ENCODE data around the gene MOGAT1. TPM values are rescaled to one million over a fixed set of nuclear protein-coding genes. Genes with fewer than 3 reads are reported as not detected.

Gene MOGAT1
- total and polyA plus RNA-seq, 2 of the 13 experiments (the other 11 are each of a cell fraction or from before 2014, with no cell fraction given): 0.98 to 4.3 TPM

GRCh38 chr2:222671259-222672067, at the start of gene MOGAT1 (continued):
- TF ChIP-seq KIAA2018 (CRISPR knock-in tag; IDR thresholded peaks at IDR 0.05; ENCODE audit: borderline replicate concordance) (peak; percentile 94; the same call in 1 of the 2 replicates), KLF12 (CRISPR knock-in tag; IDR thresholded peaks at IDR 0.05; ENCODE audit: borderline replicate concordance) (peak; percentile 38; the same call in 1 of the 2 replicates), ZNF160 (CRISPR knock-in tag; IDR thresholded peaks at IDR 0.05) (no peak), SETDB1 (CRISPR knock-in tag; IDR thresholded peaks at IDR 0.05; ENCODE audit: borderline replicate concordance) (no peak), FOXC1 (CRISPR knock-in tag; IDR thresholded peaks at IDR 0.05; ENCODE audit: borderline replicate concordance) (peak; percentile 95), ZNF510 (CRISPR knock-in tag; IDR thresholded peaks at IDR 0.05; ENCODE audit: low read depth) (peak; percentile 76; the same call in 1 of the 2 replicates), SP1 (IDR thresholded peaks at IDR 0.05) (no peak), SP1 (CRISPR knock-in tag; IDR thresholded peaks at IDR 0.05) (peak; percentile 45; the same call in 1 of the 2 replicates), ARID5B (CRISPR knock-in tag; IDR thresholded peaks at IDR 0.05) (peak; percentile 79), RNF2 (conservative IDR thresholded peaks at IDR 0.05; ENCODE audit: low read depth) (peak; percentile 92; the same call in 1 of the 2 replicates), PHF8 (CRISPR knock-in tag; IDR thresholded peaks at IDR 0.05) (peak; percentile 93)

Measured in HepG2 (cell line).